GM12878 (cell line): ENCODE data around the gene SETD1A. TPM values are rescaled to one million over a fixed set of nuclear protein-coding genes. Genes with fewer than 3 reads are reported as not detected.

Experiments
- ATAC-seq: fragments of 200-7000 bp; cut with Tn5 transposase; 3 replicates; pipeline ENCODE4 v1.9.1; 2020; ENCODE audit warnings: mild to moderate bottlenecking, moderate library complexity
- BruUV-seq: library from RNA; stranded (reverse); fragments of 400-500 nt; replicated peaks from 2 replicates; lab custom pipeline; 2021; lab: Mats Ljungman, UMichigan
- CTCF ChIA-PET: fragments of 300-600 bp; sonication (Branson Sonifier 250); formaldehyde crosslinking; extraction: SDS; loops from one replicate; lab custom pipeline; 2021; ENCODE audit warnings: inconsistent platforms; lab: Yijun Ruan, JAX
- POLR2A ChIA-PET: fragments of 350-600 bp; formaldehyde crosslinking; extraction: SDS; loops from one replicate; lab custom pipeline; 2021; ENCODE audit warnings: inconsistent platforms; lab: Charles Lee
- RAD21 ChIA-PET: fragments of 300-600 bp; sonication (Branson Sonifier 250); formaldehyde crosslinking; loops from one replicate; lab custom pipeline; 2023; ENCODE audit warnings: antibody characterized with exemption; ENCODE audit not compliant: unreplicated experiment; lab: Charles Lee
- SMC1A ChIA-PET: fragments of 300-600 bp; sonication (Branson Sonifier 250); formaldehyde crosslinking; loops from one replicate; lab custom pipeline; 2023; ENCODE audit not compliant: unreplicated experiment, uncharacterized antibody; lab: Charles Lee
- DNase-seq: peaks from one replicate; pipeline ENCODE4 v3.0.0-alpha.2; 2011; ENCODE audit warnings: low read depth, low spot score
- FAIRE-seq: peaks from 3 replicates; lab custom pipeline; 2011; peaks lifted over from hg19 to GRCh38; lab: Jason Lieb, UNC
- H2AFZ ChIP-seq: 2 replicates; pipeline ENCODE4 v1.6.0; 2011; ENCODE audit warnings: low read depth, low read length, control low read depth; ENCODE audit not compliant: control insufficient read depth
- H3K27ac ChIP-seq: 2 replicates; pipeline ENCODE4 v1.5.1; 2011; ENCODE audit warnings: control low read depth; ENCODE audit not compliant: control insufficient read depth, insufficient read depth
- H3K27me3 ChIP-seq, 2 experiments: replicated peaks in 1 of 2; 2 replicates each; pipeline versions ENCODE4 v1.6.0 to v1.6.1; 2011; ENCODE audit warnings: low read length in 1 of 2; ENCODE audit not compliant: control insufficient read depth in 2 of 2, insufficient read depth in 2 of 2
- H3K36me3 ChIP-seq, 2 experiments: 2 replicates each; pipeline ENCODE4 v1.5.1; 2011; ENCODE audit warnings: low read length in 1 of 2; ENCODE audit not compliant: control insufficient read depth in 2 of 2, insufficient read depth in 2 of 2
- H3K4me1 ChIP-seq: 2 replicates; pipeline ENCODE4 v1.6.1; 2011; ENCODE audit warnings: mild to moderate bottlenecking, low read length, moderate library complexity, mixed read lengths; ENCODE audit not compliant: control insufficient read depth, insufficient read depth
- H3K4me2 ChIP-seq: 2 replicates; pipeline ENCODE4 v1.6.0; 2011; ENCODE audit warnings: control low read depth; ENCODE audit not compliant: control insufficient read depth, insufficient read depth
- H3K4me3 ChIP-seq: fragments of 200-600 bp; sonication (generic); 2 replicates; pipeline ENCODE4 v1.5.1; 2016
- H3K79me2 ChIP-seq: 2 replicates; pipeline ENCODE4 v1.6.0; 2011; ENCODE audit warnings: low read length; ENCODE audit not compliant: control insufficient read depth, insufficient read depth
- H3K9ac ChIP-seq: 2 replicates; pipeline ENCODE4 v1.8.0; 2011; ENCODE audit warnings: low read length, control low read depth, mixed read lengths; ENCODE audit not compliant: control insufficient read depth, insufficient read depth
- H3K9me3 ChIP-seq: replicated peaks from 3 replicates; pipeline ENCODE4 v1.5.1; 2011; ENCODE audit warnings: mild to moderate bottlenecking, low read length; ENCODE audit not compliant: control insufficient read depth, insufficient read depth
- H4K20me1 ChIP-seq: 2 replicates; pipeline ENCODE4 v1.6.0; 2011; ENCODE audit not compliant: control insufficient read depth, insufficient read depth
- EED ChIP-seq: sonication (generic); IDR thresholded peaks from 2 replicates; pipeline ENCODE4 v1.6.1; 2016; ENCODE audit warnings: antibody characterized with exemption, low read depth
- HCFC1 ChIP-seq: fragments of 150-350 bp; IDR thresholded peaks from 2 replicates; pipeline ENCODE4 v1.6.1; 2014; ENCODE audit warnings: low read length
- KLF5 ChIP-seq: fragments of 450-650 bp; IDR thresholded peaks from 2 replicates; pipeline ENCODE4 v1.6.1; 2014; ENCODE audit warnings: mild to moderate bottlenecking; ENCODE audit not compliant: partially characterized antibody
- MEF2B ChIP-seq: fragments of 450-650 bp; IDR thresholded peaks from 2 replicates; pipeline ENCODE4 v1.6.1; 2018; ENCODE audit warnings: mild to moderate bottlenecking, moderate library complexity; ENCODE audit not compliant: partially characterized antibody, poor library complexity, severe bottlenecking
- NR2C1 ChIP-seq: fragments of 450-650 bp; IDR thresholded peaks from 2 replicates; pipeline ENCODE4 v1.6.1; 2017; ENCODE audit warnings: antibody characterized with exemption, mild to moderate bottlenecking, moderate library complexity
- NR2F1 ChIP-seq: fragments of 450-650 bp; conservative IDR thresholded peaks from 2 replicates; pipeline ENCODE4 v1.6.1; 2017; ENCODE audit warnings: mild to moderate bottlenecking
- RUNX3 ChIP-seq: IDR thresholded peaks from 2 replicates; pipeline ENCODE4 v1.6.1; 2012; ENCODE audit warnings: low read length, inconsistent platforms
- SPI1 ChIP-seq: IDR thresholded peaks from 2 replicates; pipeline ENCODE4 v1.6.1; 2011; ENCODE audit warnings: low read depth, mild to moderate bottlenecking, low read length, moderate library complexity, borderline replicate concordance; ENCODE audit not compliant: insufficient read depth
- ZNF217 ChIP-seq: fragments of 450-650 bp; IDR thresholded peaks from 2 replicates; pipeline ENCODE4 v1.6.1; 2017; ENCODE audit warnings: antibody characterized with exemption, mild to moderate bottlenecking
- WGBS: methylation state at CpG from one replicate; pipeline ENCODE4 v1.1.6; 2016; ENCODE audit warnings: low lambda C conversion rate; ENCODE audit not compliant: insufficient replicate concordance, insufficient coverage; ENCODE audit errors: missing lambda C conversion rate; 5-methylcytosine and 5-hydroxymethylcytosine counted together
- in situ Hi-C: fragments of 300-500 bp; cut with MboI; formaldehyde crosslinking; loops from 9 replicates; pipeline ENCODE4 v1.14.3; 2018; ENCODE audit warnings: mixed read lengths
- intact Hi-C: fragments of 100-400 bp; cut with micrococcal nuclease; formaldehyde crosslinking; loops from one replicate; pipeline ENCODE4 v1.14.2; 2022; ENCODE audit not compliant: unreplicated experiment
- polyA plus RNA-seq, 11 experiments: library from polyadenylated mRNA; depleted of rRNA in 4 of 11; unstranded in 6 of 11; stranded (reverse) in 5 of 11; fragments of >200 nt; fragmentation: Nextera tagmentation in 4 of 11; fragmentation: Illumina TruSeq in 1 of 11; extraction: Ambion mirVana in 4 of 11; extraction: Trizol in 1 of 11; gene quantifications; 1 replicate in 1 of 11; 2 replicates in 10 of 11; pipeline versions ENCODE4 v1.2.1 to v1.2.3, GENCODE V29; 2011 to 2016; ENCODE audit warnings: inconsistent platforms in 2 of 11, missing spikeins in 2 of 11, low read depth in 1 of 11
- total RNA-seq, 4 experiments: library from RNA; depleted of rRNA in 3 of 4; stranded (reverse); fragments of >200 nt in 3 of 4; fragmentation: Illumina TruSeq in 1 of 4; extraction: Trizol in 1 of 4; gene quantifications; 2 replicates each; pipeline versions ENCODE4 v1.2.1 to v1.2.3, GENCODE V29; 2013 to 2021

SETD1A gene
- total and polyA plus RNA-seq, 10 of the 15 experiments (the other 5 are each of a cell fraction or from before 2014, with no cell fraction given): 0.02 to 25.9 (median 4.9) TPM

- no peaks in the 10 kb centered on the region for H3K79me2 ChIP-seq
- RAD21 ChIA-PET: interaction anchor here (0.7 to 3.5 kb wide), 2 partner anchors 27 to 69 kb away, joined by 3 to 15 read pairs; no protein-coding TSS in a partner anchor
- no peak overlapping the region for H3K4me2 ChIP-seq
- H3K27me3 ChIP-seq: no peaks in the 10 kb centered on the region; a peak in 1 of 4 replicates
- FAIRE-seq: no peak
- CTCF ChIA-PET: interaction anchor here (0.6 to 1.4 kb wide), 2 partner anchors 13 to 71 kb away, joined by 3 to 4 read pairs; no protein-coding TSS in a partner anchor
- intact Hi-C loops: no loop called here
- no peak overlapping the region for H3K4me3 ChIP-seq
- ATAC-seq: peak; percentile 92
- TF ChIP-seq MEF2B (peak; percentile 21), ZNF217 (no peak), NR2C1 (peak; percentile 50; the same call in 1 of the 2 replicates), HCFC1 (0 out of 2 replicates have a peak, but pooled peaks have one; percentile 21)
- TF ChIP-seq, all 136 proteins: peak for 3
- Histone ChIP-seq H3K36me3 (no peaks in the 10 kb centered on the region), H3K9ac (no peak overlapping the region), H3K4me1 (no peaks in the 10 kb centered on the region), H2AFZ (no peak overlapping the region; the same call in 1 of the 2 replicates), H3K9me3 (no peaks in the 10 kb centered on the region), H4K20me1 (no peaks in the 10 kb centered on the region), H3K27ac (no peak overlapping the region)
- BruUV-seq: no TSS peak
- DNase-seq: no peak
- ChIA-PET POLR2A (interaction anchor here (0.7 kb wide), 1 partner anchor 152 kb away, joined by 3 read pairs; no protein-coding TSS in a partner anchor), SMC1A (interaction anchor here (1.1 kb wide), 1 partner anchor 69 kb away, joined by 4 read pairs; no protein-coding TSS in a partner anchor)
- in situ Hi-C loops: no loop called here
- 2% methylated on average over 3 of the region's 3 CpGs for WGBS
Observed at GRCh38 chr16:30914830-30915229, 42.7 kb upstream of the SETD1A start.

- in situ Hi-C loops: no loop called here
- no peak for TF ChIP-seq NR2F1
- TF ChIP-seq EED: no peak
- TF ChIP-seq KLF5: no peak
- no peak for TF ChIP-seq SPI1
- TF ChIP-seq RUNX3: no peak
- TF ChIP-seq, all 136 proteins: peak for 0
- Histone ChIP-seq H3K36me3 (no peaks in the 10 kb centered on the region), H3K79me2 (no peaks in the 10 kb centered on the region), H3K27ac (no peak overlapping the region), H3K4me3 (no peak overlapping the region), H3K9me3 (no peaks in the 10 kb centered on the region), H4K20me1 (no peaks in the 10 kb centered on the region), H3K27me3 (no peaks in the 10 kb centered on the region), H3K4me2 (no peak overlapping the region), H3K9ac (no peak overlapping the region), H2AFZ (no peak overlapping the region), H3K4me1 (no peaks in the 10 kb centered on the region; the same call in 1 of the 2 replicates)
- 60% methylated on average over 1 of the region's 1 CpG for WGBS
- ChIA-PET CTCF (interaction anchor here (0.7 to 4.2 kb wide), 4 partner anchors 16 to 556 kb away, joined by 3 to 18 read pairs (median 4); no protein-coding TSS in a partner anchor), SMC1A (no interaction called here), RAD21 (interaction anchor here (2.3 kb wide), 1 partner anchor 75 kb away, joined by 7 read pairs; no protein-coding TSS in a partner anchor), POLR2A (no interaction called here)
- DNase-seq (no peak), ATAC-seq (no peak), FAIRE-seq (no peak)
- intact Hi-C loops: no loop called here
- no TSS peak for BruUV-seq
Observed at GRCh38 chr16:30918614-30919013, 38.9 kb upstream of the SETD1A start.
